HEK293 (cell line): ENCODE results near the gene CISD1.

ENCODE experiments used
- CTCF ChIA-PET: fragments of 350-600 bp; formaldehyde crosslinking; extraction: SDS; loops from one replicate; lab custom pipeline; 2021; ENCODE audit warnings: antibody characterized with exemption; lab: Yijun Ruan, JAX
- POLR2A ChIA-PET: fragments of 300-600 bp; formaldehyde crosslinking; extraction: SDS; loops from one replicate; lab custom pipeline; 2020; ENCODE audit warnings: antibody characterized with exemption, inconsistent platforms; lab: Yijun Ruan, JAX
- H3K27ac ChIP-seq: fragments of 200-500 bp; sonication (Bioruptor generic); 2 replicates; pipeline ENCODE4 v1.5.1; 2014; ENCODE audit warnings: low read depth, low read length, control low read depth, inconsistent platforms; ENCODE audit errors: extremely low read depth
- H3K36me3 ChIP-seq, 2 experiments: fragments of 200-500 bp in 1 of 2; sonication (Bioruptor generic) in 1 of 2; 1 replicate in 1 of 2; 2 replicates in 1 of 2; pipeline ENCODE4 v1.5.1; 2014 to 2017; ENCODE audit warnings: inconsistent platforms in 2 of 2, low read length in 2 of 2; ENCODE audit not compliant: control insufficient read depth in 2 of 2, insufficient read depth in 1 of 2
- H3K4me1 ChIP-seq: fragments of 200-500 bp; sonication (Bioruptor generic); 2 replicates; pipeline ENCODE4 v1.5.1; 2014; ENCODE audit warnings: mild to moderate bottlenecking, low read length, inconsistent platforms; ENCODE audit not compliant: control insufficient read depth, insufficient read depth
- H3K4me3 ChIP-seq: 2 replicates; pipeline ENCODE4 v1.5.1; 2011; ENCODE audit warnings: low read depth, mild to moderate bottlenecking, control low read depth, low read length, moderate library complexity
- H3K9me3 ChIP-seq: fragments of 200-500 bp; sonication (Bioruptor generic); 2 replicates; pipeline ENCODE4 v1.5.1; 2014; ENCODE audit warnings: low read depth, low read length, inconsistent platforms; ENCODE audit not compliant: control insufficient read depth, insufficient read depth
- GLI4 ChIP-seq: fragments of 450-650 bp; formaldehyde crosslinking; IDR thresholded peaks from 2 replicates; pipeline ENCODE4 v1.5.1; 2016; ENCODE audit warnings: missing biosample characterization, missing genetic modification characterization
- KLF8 ChIP-seq: fragments of 450-650 bp; formaldehyde crosslinking; IDR thresholded peaks from 2 replicates; pipeline ENCODE4 v1.5.1; 2016; ENCODE audit warnings: missing biosample characterization, missing genetic modification characterization
- SP2 ChIP-seq: fragments of 450-650 bp; formaldehyde crosslinking; IDR thresholded peaks from 2 replicates; pipeline ENCODE4 v1.5.1; 2016; ENCODE audit warnings: missing biosample characterization, missing genetic modification characterization
- ZBTB48 ChIP-seq: fragments of 450-650 bp; formaldehyde crosslinking; IDR thresholded peaks from 2 replicates; pipeline ENCODE4 v1.5.1; 2016; ENCODE audit warnings: missing biosample characterization, missing genetic modification characterization
- ZFHX2 ChIP-seq: fragments of 450-650 bp; formaldehyde crosslinking; conservative IDR thresholded peaks from 2 replicates; pipeline ENCODE4 v1.5.1; 2016; ENCODE audit warnings: missing biosample characterization, missing genetic modification characterization
- ZFP69B ChIP-seq: fragments of 450-650 bp; formaldehyde crosslinking; IDR thresholded peaks from 2 replicates; pipeline ENCODE4 v1.5.1; 2016; ENCODE audit warnings: missing biosample characterization, missing genetic modification characterization
- ZNF133 ChIP-seq: fragments of 450-650 bp; formaldehyde crosslinking; IDR thresholded peaks from 2 replicates; pipeline ENCODE4 v1.5.1; 2016; ENCODE audit warnings: missing biosample characterization, missing genetic modification characterization
- ZNF184 ChIP-seq: fragments of 450-650 bp; IDR thresholded peaks from 2 replicates; pipeline ENCODE4 v1.5.1; 2018; ENCODE audit warnings: missing biosample characterization, mild to moderate bottlenecking, missing genetic modification characterization
- ZNF239 ChIP-seq: fragments of 450-650 bp; formaldehyde crosslinking; IDR thresholded peaks from 2 replicates; pipeline ENCODE4 v1.5.1; 2016; ENCODE audit warnings: missing biosample characterization, missing genetic modification characterization
- ZNF266 ChIP-seq: fragments of 450-650 bp; formaldehyde crosslinking; IDR thresholded peaks from 2 replicates; pipeline ENCODE4 v1.5.1; 2016; ENCODE audit warnings: missing biosample characterization, missing genetic modification characterization, low read depth
- ZNF311 ChIP-seq: fragments of 450-650 bp; formaldehyde crosslinking; IDR thresholded peaks from 2 replicates; pipeline ENCODE4 v1.5.1; 2017; ENCODE audit warnings: missing biosample characterization, missing genetic modification characterization, borderline replicate concordance
- ZNF548 ChIP-seq: fragments of 450-650 bp; formaldehyde crosslinking; IDR thresholded peaks from 2 replicates; pipeline ENCODE4 v1.5.1; 2016; ENCODE audit warnings: missing biosample characterization, missing genetic modification characterization
- ZNF776 ChIP-seq: fragments of 450-650 bp; formaldehyde crosslinking; IDR thresholded peaks from 2 replicates; pipeline ENCODE4 v1.5.0; 2017; ENCODE audit warnings: missing biosample characterization, missing genetic modification characterization, borderline replicate concordance
- TF ChIP-seq, protein P1 (sequence below): fragments of 450-650 bp; formaldehyde crosslinking; IDR thresholded peaks from 2 replicates; pipeline ENCODE4 v1.5.1; 2016; ENCODE audit warnings: missing biosample characterization, missing genetic modification characterization
- TF ChIP-seq, protein P2 (sequence below): fragments of 450-650 bp; formaldehyde crosslinking; IDR thresholded peaks from 2 replicates; pipeline ENCODE4 v1.5.1; 2017; ENCODE audit warnings: missing biosample characterization, missing genetic modification characterization
- TF ChIP-seq, protein P3 (sequence below): fragments of 450-650 bp; formaldehyde crosslinking; IDR thresholded peaks from 2 replicates; pipeline ENCODE4 v1.5.1; 2016; ENCODE audit warnings: missing biosample characterization, missing genetic modification characterization, borderline replicate concordance
- TF ChIP-seq, protein P4 (sequence below): fragments of 450-650 bp; formaldehyde crosslinking; IDR thresholded peaks from 2 replicates; pipeline ENCODE4 v1.5.1; 2016; ENCODE audit warnings: missing biosample characterization, missing genetic modification characterization
- TF ChIP-seq, protein P5 (sequence below): fragments of 450-650 bp; formaldehyde crosslinking; IDR thresholded peaks from 2 replicates; pipeline ENCODE4 v1.5.1; 2016; ENCODE audit warnings: missing biosample characterization, missing genetic modification characterization
- TF ChIP-seq, protein P6 (sequence below): fragments of 450-650 bp; formaldehyde crosslinking; IDR thresholded peaks from 2 replicates; pipeline ENCODE4 v1.5.1; 2017; ENCODE audit warnings: missing biosample characterization, missing genetic modification characterization
- TF ChIP-seq, protein P7 (sequence below): fragments of 450-650 bp; formaldehyde crosslinking; IDR thresholded peaks from 2 replicates; pipeline ENCODE4 v1.5.1; 2017; ENCODE audit warnings: missing biosample characterization, mild to moderate bottlenecking, missing genetic modification characterization, moderate library complexity

Gene CISD1

DNA sequence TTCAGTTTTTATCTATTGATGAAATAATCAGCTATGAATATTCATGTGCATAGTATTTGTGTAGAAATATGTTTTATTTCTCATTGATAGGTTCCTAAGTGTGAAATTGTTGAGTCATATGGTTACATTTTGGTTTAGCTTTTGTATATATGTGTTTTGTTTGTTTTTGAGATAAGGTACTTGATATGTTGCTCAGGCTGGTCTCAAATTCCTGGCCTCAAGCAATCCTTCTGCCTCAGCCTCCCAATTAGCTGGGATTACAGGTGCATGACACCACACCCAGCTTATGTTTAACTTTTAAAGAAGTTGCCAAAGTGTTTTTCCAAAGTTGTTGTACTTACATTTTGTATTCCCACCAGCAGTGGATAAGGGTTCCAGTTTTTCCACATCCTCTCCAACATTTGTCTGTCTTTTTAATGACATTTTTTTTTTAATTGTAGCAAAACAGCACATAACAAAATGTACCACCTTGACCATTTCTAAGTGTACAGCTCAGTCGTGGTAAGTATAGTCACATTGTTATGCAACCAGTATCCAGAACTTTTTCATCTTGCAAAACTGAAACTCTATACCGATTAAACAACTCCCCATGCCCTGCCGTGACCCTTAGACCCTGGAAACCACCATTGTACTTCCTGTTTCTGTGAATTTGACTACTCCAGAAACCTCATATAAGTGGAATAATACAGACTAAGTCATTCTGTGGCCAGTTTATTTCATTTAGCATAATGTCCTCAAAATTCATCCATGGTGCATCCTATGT, 53.3 kb downstream of the CISD1 start (continued):
- TF ChIP-seq, protein P1, sequence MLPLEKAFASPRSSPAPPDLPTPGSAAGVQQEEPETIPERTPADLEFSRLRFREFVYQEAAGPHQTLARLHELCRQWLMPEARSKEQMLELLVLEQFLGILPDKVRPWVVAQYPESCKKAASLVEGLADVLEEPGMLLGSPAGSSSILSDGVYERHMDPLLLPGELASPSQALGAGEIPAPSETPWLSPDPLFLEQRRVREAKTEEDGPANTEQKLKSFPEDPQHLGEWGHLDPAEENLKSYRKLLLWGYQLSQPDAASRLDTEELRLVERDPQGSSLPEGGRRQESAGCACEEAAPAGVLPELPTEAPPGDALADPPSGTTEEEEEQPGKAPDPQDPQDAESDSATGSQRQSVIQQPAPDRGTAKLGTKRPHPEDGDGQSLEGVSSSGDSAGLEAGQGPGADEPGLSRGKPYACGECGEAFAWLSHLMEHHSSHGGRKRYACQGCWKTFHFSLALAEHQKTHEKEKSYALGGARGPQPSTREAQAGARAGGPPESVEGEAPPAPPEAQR (tag by site-specific recombination): no peak
- no peak for TF ChIP-seq SP2 (tag by site-specific recombination)
- TF ChIP-seq, protein P2, sequence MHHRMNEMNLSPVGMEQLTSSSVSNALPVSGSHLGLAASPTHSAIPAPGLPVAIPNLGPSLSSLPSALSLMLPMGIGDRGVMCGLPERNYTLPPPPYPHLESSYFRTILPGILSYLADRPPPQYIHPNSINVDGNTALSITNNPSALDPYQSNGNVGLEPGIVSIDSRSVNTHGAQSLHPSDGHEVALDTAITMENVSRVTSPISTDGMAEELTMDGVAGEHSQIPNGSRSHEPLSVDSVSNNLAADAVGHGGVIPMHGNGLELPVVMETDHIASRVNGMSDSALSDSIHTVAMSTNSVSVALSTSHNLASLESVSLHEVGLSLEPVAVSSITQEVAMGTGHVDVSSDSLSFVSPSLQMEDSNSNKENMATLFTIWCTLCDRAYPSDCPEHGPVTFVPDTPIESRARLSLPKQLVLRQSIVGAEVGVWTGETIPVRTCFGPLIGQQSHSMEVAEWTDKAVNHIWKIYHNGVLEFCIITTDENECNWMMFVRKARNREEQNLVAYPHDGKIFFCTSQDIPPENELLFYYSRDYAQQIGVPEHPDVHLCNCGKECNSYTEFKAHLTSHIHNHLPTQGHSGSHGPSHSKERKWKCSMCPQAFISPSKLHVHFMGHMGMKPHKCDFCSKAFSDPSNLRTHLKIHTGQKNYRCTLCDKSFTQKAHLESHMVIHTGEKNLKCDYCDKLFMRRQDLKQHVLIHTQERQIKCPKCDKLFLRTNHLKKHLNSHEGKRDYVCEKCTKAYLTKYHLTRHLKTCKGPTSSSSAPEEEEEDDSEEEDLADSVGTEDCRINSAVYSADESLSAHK: peak; percentile 35; the same call in 1 of the 2 replicates
- TF ChIP-seq, all 188 proteins: peak for 7

DNA sequence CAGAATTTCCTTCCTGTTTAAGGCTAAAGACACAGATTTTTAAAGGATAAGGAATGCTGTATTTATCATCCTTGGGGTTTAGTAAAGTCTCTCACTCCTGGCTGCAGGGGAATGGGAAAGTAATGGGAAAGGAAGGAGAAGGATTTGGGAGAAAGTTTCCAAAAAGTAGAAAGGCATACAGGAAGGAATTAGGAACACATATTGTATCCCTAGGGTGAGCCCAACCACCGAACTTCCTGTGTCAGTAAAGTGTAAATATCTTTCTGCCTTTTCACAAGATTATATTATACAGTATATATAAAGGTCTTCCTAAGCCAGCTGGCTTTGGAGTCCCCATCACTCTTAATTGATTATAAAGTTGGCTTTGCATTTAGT, 53.9 kb downstream of the CISD1 start:
- Histone ChIP-seq H3K4me3 (no peak overlapping the region), H3K4me1 (no peaks in the 10 kb centered on the region)
- POLR2A ChIA-PET: interaction anchor here (1.6 kb wide), 1 partner anchor 12 kb away, joined by 5 read pairs; the partner anchor contains the start of gene UBE2D1

DNA sequence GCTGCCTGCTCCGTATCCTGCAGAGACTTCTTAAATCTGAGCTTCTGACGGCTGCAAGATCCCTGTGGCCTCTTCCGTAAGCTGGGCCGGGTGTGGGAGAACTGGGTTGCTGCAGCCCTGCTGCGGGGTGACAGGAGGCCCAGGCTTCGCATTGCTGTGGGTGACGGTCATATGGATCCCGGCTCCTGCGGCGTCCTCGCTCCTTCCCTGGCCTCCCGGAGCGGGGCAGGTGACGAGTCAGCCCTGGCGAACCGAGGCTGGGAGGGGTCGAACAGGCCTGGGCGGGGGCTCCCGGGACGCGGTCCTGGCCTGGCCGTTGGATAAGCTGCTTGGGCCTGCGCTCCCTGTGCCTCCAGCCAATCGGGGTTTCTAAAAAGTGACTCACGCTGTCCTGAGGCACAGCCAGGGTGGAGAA, 58.0 kb downstream of the CISD1 start:
- Histone ChIP-seq H3K4me3 (no peak overlapping the region), H3K27ac (no peak overlapping the region), H3K9me3 (no peaks in the 10 kb centered on the region), H3K36me3 (no peaks in the 10 kb centered on the region), H3K4me1 (no peaks in the 10 kb centered on the region)
- ChIA-PET POLR2A (no interaction called here), CTCF (no interaction called here)
- no peak for TF ChIP-seq ZFHX2 (tag by site-specific recombination)
- TF ChIP-seq, protein P3, sequence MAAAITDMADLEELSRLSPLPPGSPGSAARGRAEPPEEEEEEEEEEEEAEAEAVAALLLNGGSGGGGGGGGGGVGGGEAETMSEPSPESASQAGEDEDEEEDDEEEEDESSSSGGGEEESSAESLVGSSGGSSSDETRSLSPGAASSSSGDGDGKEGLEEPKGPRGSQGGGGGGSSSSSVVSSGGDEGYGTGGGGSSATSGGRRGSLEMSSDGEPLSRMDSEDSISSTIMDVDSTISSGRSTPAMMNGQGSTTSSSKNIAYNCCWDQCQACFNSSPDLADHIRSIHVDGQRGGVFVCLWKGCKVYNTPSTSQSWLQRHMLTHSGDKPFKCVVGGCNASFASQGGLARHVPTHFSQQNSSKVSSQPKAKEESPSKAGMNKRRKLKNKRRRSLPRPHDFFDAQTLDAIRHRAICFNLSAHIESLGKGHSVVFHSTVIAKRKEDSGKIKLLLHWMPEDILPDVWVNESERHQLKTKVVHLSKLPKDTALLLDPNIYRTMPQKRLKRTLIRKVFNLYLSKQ (tag by site-specific recombination): no peak
- TF ChIP-seq ZNF133 (tag by site-specific recombination): no peak
- TF ChIP-seq, protein P4, sequence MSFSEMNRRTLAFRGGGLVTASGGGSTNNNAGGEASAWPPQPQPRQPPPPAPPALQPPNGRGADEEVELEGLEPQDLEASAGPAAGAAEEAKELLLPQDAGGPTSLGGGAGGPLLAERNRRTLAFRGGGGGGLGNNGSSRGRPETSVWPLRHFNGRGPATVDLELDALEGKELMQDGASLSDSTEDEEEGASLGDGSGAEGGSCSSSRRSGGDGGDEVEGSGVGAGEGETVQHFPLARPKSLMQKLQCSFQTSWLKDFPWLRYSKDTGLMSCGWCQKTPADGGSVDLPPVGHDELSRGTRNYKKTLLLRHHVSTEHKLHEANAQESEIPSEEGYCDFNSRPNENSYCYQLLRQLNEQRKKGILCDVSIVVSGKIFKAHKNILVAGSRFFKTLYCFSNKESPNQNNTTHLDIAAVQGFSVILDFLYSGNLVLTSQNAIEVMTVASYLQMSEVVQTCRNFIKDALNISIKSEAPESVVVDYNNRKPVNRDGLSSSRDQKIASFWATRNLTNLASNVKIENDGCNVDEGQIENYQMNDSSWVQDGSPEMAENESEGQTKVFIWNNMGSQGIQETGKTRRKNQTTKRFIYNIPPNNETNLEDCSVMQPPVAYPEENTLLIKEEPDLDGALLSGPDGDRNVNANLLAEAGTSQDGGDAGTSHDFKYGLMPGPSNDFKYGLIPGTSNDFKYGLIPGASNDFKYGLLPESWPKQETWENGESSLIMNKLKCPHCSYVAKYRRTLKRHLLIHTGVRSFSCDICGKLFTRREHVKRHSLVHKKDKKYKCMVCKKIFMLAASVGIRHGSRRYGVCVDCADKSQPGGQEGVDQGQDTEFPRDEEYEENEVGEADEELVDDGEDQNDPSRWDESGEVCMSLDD (tag by site-specific recombination): no peak
- no peak for TF ChIP-seq ZNF776 (tag by site-specific recombination)
- TF ChIP-seq ZNF548 (tag by site-specific recombination): no peak
- TF ChIP-seq, protein P5, sequence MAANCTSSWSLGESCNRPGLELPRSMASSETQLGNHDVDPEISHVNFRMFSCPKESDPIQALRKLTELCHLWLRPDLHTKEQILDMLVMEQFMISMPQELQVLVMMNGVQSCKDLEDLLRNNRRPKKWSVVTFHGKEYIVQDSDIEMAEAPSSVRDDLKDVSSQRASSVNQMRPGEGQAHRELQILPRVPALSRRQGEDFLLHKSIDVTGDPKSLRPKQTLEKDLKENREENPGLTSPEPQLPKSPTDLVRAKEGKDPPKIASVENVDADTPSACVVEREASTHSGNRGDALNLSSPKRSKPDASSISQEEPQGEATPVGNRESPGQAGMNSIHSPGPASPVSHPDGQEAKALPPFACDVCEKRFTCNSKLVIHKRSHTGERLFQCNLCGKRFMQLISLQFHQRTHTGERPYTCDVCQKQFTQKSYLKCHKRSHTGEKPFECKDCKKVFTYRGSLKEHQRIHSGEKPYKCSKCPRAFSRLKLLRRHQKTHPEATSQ (tag by site-specific recombination): no peak
- TF ChIP-seq ZNF239: no peak
- no peak for TF ChIP-seq GLI4 (tag by site-specific recombination)
- TF ChIP-seq KLF8: no peak
- TF ChIP-seq ZNF311 (tag by site-specific recombination): no peak
- TF ChIP-seq, protein P6, sequence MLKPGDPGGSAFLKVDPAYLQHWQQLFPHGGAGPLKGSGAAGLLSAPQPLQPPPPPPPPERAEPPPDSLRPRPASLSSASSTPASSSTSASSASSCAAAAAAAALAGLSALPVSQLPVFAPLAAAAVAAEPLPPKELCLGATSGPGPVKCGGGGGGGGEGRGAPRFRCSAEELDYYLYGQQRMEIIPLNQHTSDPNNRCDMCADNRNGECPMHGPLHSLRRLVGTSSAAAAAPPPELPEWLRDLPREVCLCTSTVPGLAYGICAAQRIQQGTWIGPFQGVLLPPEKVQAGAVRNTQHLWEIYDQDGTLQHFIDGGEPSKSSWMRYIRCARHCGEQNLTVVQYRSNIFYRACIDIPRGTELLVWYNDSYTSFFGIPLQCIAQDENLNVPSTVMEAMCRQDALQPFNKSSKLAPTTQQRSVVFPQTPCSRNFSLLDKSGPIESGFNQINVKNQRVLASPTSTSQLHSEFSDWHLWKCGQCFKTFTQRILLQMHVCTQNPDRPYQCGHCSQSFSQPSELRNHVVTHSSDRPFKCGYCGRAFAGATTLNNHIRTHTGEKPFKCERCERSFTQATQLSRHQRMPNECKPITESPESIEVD (tag by site-specific recombination): no peak

More for the DNA sequence above, 53.9 kb downstream of the CISD1 start:
- Histone ChIP-seq H3K27ac (no peak overlapping the region), H3K9me3 (no peaks in the 10 kb centered on the region), H3K36me3 (no peaks in the 10 kb centered on the region)
- CTCF ChIA-PET: interaction anchor here (2.5 kb wide), 1 partner anchor 23 kb away, joined by 5 read pairs; no protein-coding TSS in a partner anchor
- TF ChIP-seq ZBTB48 (no peak), ZNF184 (tag by site-specific recombination) (no peak), ZNF266 (tag by site-specific recombination) (no peak), ZNF548 (tag by site-specific recombination) (no peak), ZFP69B (tag by site-specific recombination) (no peak)
- TF ChIP-seq, protein P7, sequence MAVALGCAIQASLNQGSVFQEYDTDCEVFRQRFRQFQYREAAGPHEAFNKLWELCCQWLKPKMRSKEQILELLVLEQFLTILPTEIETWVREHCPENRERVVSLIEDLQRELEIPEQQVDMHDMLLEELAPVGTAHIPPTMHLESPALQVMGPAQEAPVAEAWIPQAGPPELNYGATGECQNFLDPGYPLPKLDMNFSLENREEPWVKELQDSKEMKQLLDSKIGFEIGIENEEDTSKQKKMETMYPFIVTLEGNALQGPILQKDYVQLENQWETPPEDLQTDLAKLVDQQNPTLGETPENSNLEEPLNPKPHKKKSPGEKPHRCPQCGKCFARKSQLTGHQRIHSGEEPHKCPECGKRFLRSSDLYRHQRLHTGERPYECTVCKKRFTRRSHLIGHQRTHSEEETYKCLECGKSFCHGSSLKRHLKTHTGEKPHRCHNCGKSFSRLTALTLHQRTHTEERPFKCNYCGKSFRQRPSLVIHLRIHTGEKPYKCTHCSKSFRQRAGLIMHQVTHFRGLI (tag by site-specific recombination): 0 out of 2 replicates have a peak, but pooled peaks have one; percentile 54
